Panc1 (cell line): Measurements from ENCODE around the gene CELF2. TPM values are rescaled to one million over a fixed set of nuclear protein-coding genes. Genes with fewer than 3 reads are reported as not detected.

Source experiments
- ATAC-seq: fragments of 200-7000 bp; cut with Tn5 transposase; 2 replicates; pipeline ENCODE4 v1.9.1; 2020; ENCODE audit warnings: mild to moderate bottlenecking, moderate library complexity
- BruUV-seq: library from RNA; stranded (reverse); fragments of 400-500 nt; replicated peaks from 2 replicates; lab custom pipeline; 2021; lab: Mats Ljungman, UMichigan
- CTCF ChIA-PET: fragments of 300-600 bp; sonication (Branson Sonifier 250); formaldehyde crosslinking; loops from one replicate; lab custom pipeline; 2022; ENCODE audit warnings: antibody characterized with exemption; lab: Charles Lee
- POLR2A ChIA-PET: fragments of 300-600 bp; sonication (Branson Sonifier 250); formaldehyde crosslinking; loops from one replicate; lab custom pipeline; 2022; ENCODE audit warnings: antibody characterized with exemption; lab: Charles Lee
- DNase-seq: peaks from one replicate; pipeline ENCODE4 v3.0.0-alpha.2; 2010; ENCODE audit warnings: low read depth, low spot score
- H3K27ac ChIP-seq: 2 replicates; pipeline ENCODE4 v1.5.1; 2011; ENCODE audit warnings: mild to moderate bottlenecking, low read length, inconsistent platforms
- H3K27me3 ChIP-seq: fragments of 200-500 bp; sonication (Bioruptor generic); 2 replicates; pipeline ENCODE4 v1.6.0; 2014; ENCODE audit warnings: low read length, inconsistent platforms; ENCODE audit not compliant: control insufficient read depth, insufficient read depth
- H3K36me3 ChIP-seq: fragments of 200-500 bp; sonication (Bioruptor generic); 2 replicates; pipeline ENCODE4 v1.5.1; 2014; ENCODE audit warnings: inconsistent platforms, mild to moderate bottlenecking, low read length, moderate library complexity; ENCODE audit not compliant: control insufficient read depth, insufficient read depth
- H3K4me1 ChIP-seq: 2 replicates; pipeline ENCODE4 v1.5.1; 2011; ENCODE audit warnings: inconsistent platforms, mild to moderate bottlenecking, low read length, moderate library complexity; ENCODE audit not compliant: control insufficient read depth, insufficient read depth
- H3K4me3 ChIP-seq, 2 experiments: 2 replicates each; pipeline ENCODE4 v1.5.1; 2011 to 2012; ENCODE audit warnings: low read depth in 2 of 2, low read length in 2 of 2, mild to moderate bottlenecking in 2 of 2, inconsistent platforms in 1 of 2, moderate library complexity in 1 of 2
- H3K9me3 ChIP-seq: fragments of 200-500 bp; sonication (Bioruptor generic); 2 replicates; pipeline ENCODE4 v1.5.1; 2014; ENCODE audit warnings: low read depth, mild to moderate bottlenecking, inconsistent platforms, low read length, moderate library complexity; ENCODE audit not compliant: control insufficient read depth, insufficient read depth
- POLR2AphosphoS5 ChIP-seq: IDR thresholded peaks from 2 replicates; pipeline ENCODE4 v1.6.1; 2012; ENCODE audit warnings: mild to moderate bottlenecking, low read depth, low read length, moderate library complexity
- SIN3A ChIP-seq: IDR thresholded peaks from 2 replicates; pipeline ENCODE4 v1.6.1; 2012; ENCODE audit warnings: low read depth, mild to moderate bottlenecking, low read length, moderate library complexity, borderline replicate concordance; ENCODE audit not compliant: insufficient read depth
- TCF7L2 ChIP-seq: IDR thresholded peaks from 2 replicates; pipeline ENCODE4 v1.6.1; 2011; ENCODE audit warnings: mild to moderate bottlenecking, low read depth, low read length, inconsistent platforms
- in situ Hi-C: cut with HindIII; loops from 2 replicates; pipeline ENCODE4 v1.10.0; 2016; ENCODE audit warnings: low sequenced_read_pairs, low pct_unique_long_range_greater_than_20kb
- intact Hi-C: fragments of 100-400 bp; cut with micrococcal nuclease; formaldehyde crosslinking; loops from one replicate; pipeline ENCODE4 v1.10.0; 2022; ENCODE audit not compliant: unreplicated experiment
- total RNA-seq: library from RNA; stranded (reverse); gene quantifications from one replicate; pipeline ENCODE4 v1.2.1, GENCODE V29; 2021; ENCODE audit not compliant: unreplicated experiment
- TF ChIP-seq, protein P1 (sequence below): fragments of 450-650 bp; IDR thresholded peaks from 2 replicates; pipeline ENCODE4 v1.5.1; 2017; ENCODE audit warnings: mild to moderate bottlenecking
- TF ChIP-seq, protein P2 (sequence below), 2 experiments: IDR thresholded peaks; 2 replicates each; pipeline ENCODE4 v1.6.1; 2011 to 2012; ENCODE audit warnings: low read depth in 2 of 2, control low read depth in 1 of 2, low read length in 1 of 2, mild to moderate bottlenecking in 1 of 2, moderate library complexity in 1 of 2; ENCODE audit not compliant: insufficient read depth in 1 of 2

The CELF2 gene
- total RNA-seq, 1 experiment from 2014 or later = 0.44 TPM

DNA sequence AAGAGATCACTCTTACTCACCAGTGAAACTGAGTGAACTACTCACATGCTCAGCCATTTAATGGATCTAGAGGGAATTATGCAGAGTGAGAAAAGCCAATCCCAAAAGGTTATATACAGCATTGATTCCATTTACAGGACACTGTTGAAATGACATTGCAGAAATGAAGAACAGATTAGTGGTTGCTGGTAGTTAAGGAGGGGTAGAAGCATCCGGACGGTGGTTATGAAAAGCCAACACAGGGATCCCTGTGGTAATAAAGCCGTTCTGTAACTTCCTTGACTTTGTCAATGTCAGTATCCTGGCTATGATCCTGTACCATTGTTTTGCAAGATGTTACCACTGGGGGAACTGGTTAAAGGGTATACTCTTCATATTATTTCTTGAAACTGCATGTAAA is 340.3 kb downstream of the CELF2 start:
- H3K36me3 ChIP-seq = no peaks in the 10 kb centered on the region
- no peaks in the 10 kb centered on the region for H3K9me3 ChIP-seq
- H3K4me1 ChIP-seq = no peaks in the 10 kb centered on the region
- no peak for DNase-seq
- H3K4me3 ChIP-seq = no peak overlapping the region
- no peaks in the 10 kb centered on the region for H3K27me3 ChIP-seq
- in situ Hi-C loops (no loop called here), intact Hi-C loops (no loop called here)
- H3K27ac ChIP-seq = no peak overlapping the region
- POLR2A ChIA-PET = no interaction called here
- ATAC-seq = no peak
- no TSS peak for BruUV-seq
- TF ChIP-seq POLR2AphosphoS5 (no peak), TCF7L2 (no peak), SIN3A (no peak)
- TF ChIP-seq, protein P1, sequence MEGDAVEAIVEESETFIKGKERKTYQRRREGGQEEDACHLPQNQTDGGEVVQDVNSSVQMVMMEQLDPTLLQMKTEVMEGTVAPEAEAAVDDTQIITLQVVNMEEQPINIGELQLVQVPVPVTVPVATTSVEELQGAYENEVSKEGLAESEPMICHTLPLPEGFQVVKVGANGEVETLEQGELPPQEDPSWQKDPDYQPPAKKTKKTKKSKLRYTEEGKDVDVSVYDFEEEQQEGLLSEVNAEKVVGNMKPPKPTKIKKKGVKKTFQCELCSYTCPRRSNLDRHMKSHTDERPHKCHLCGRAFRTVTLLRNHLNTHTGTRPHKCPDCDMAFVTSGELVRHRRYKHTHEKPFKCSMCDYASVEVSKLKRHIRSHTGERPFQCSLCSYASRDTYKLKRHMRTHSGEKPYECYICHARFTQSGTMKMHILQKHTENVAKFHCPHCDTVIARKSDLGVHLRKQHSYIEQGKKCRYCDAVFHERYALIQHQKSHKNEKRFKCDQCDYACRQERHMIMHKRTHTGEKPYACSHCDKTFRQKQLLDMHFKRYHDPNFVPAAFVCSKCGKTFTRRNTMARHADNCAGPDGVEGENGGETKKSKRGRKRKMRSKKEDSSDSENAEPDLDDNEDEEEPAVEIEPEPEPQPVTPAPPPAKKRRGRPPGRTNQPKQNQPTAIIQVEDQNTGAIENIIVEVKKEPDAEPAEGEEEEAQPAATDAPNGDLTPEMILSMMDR = no peak
- TF ChIP-seq, protein P2, sequence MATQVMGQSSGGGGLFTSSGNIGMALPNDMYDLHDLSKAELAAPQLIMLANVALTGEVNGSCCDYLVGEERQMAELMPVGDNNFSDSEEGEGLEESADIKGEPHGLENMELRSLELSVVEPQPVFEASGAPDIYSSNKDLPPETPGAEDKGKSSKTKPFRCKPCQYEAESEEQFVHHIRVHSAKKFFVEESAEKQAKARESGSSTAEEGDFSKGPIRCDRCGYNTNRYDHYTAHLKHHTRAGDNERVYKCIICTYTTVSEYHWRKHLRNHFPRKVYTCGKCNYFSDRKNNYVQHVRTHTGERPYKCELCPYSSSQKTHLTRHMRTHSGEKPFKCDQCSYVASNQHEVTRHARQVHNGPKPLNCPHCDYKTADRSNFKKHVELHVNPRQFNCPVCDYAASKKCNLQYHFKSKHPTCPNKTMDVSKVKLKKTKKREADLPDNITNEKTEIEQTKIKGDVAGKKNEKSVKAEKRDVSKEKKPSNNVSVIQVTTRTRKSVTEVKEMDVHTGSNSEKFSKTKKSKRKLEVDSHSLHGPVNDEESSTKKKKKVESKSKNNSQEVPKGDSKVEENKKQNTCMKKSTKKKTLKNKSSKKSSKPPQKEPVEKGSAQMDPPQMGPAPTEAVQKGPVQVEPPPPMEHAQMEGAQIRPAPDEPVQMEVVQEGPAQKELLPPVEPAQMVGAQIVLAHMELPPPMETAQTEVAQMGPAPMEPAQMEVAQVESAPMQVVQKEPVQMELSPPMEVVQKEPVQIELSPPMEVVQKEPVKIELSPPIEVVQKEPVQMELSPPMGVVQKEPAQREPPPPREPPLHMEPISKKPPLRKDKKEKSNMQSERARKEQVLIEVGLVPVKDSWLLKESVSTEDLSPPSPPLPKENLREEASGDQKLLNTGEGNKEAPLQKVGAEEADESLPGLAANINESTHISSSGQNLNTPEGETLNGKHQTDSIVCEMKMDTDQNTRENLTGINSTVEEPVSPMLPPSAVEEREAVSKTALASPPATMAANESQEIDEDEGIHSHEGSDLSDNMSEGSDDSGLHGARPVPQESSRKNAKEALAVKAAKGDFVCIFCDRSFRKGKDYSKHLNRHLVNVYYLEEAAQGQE (IDR thresholded peaks at IDR 0.05; ENCODE audit: insufficient read depth in 1 of 2, low read depth in 2 of 2, low read length in 1 of 2) = no peak
- CTCF ChIA-PET = no interaction called here

DNA sequence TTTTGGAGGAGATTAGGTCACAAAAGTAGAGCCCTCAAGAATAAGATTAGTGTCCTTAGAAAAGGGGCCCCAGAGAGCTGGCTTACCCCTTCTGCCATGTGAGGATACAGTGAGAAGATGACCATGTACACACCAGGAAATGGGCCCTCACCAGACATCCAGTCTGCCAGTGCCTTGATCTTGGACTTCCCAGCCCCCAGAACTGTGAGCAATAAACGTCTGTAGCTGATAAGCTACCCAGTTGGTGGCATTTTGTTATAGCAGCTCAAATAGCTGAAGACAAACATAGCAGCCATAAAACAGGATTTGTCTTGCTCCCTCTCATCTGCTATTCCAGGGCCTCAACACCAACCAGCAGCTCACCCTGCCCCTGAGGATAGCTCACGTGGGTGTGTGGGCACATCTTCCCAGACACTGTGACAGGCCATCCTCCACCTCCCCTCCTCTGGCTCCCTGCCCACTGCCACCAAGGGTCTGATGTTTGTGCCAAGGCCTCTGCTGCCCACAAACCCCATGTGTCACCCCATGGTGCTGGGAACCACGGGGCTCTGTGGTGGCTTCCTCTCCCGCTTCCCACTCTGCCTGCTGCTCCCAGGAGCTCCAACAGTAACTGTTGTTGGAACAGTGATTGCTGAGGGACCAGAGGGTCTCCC is 341.4 kb downstream of the CELF2 start:
- POLR2A ChIA-PET = no interaction called here
- BruUV-seq = no TSS peak
- ATAC-seq (no peak), DNase-seq (no peak)
- CTCF ChIA-PET = no interaction called here
- Histone ChIP-seq H3K4me3 (no peak overlapping the region), H3K9me3 (no peaks in the 10 kb centered on the region), H3K27ac (no peak overlapping the region), H3K4me1 (no peaks in the 10 kb centered on the region), H3K27me3 (no peaks in the 10 kb centered on the region), H3K36me3 (no peaks in the 10 kb centered on the region)
- in situ Hi-C loops = no loop called here
- intact Hi-C loops = no loop called here
- TF ChIP-seq TCF7L2 = no peak
- TF ChIP-seq, protein P1 = no peak
- TF ChIP-seq POLR2AphosphoS5 = no peak
- TF ChIP-seq, protein P2 (IDR thresholded peaks at IDR 0.05; ENCODE audit: insufficient read depth in 1 of 2, low read depth in 2 of 2, low read length in 1 of 2) = no peak
- no peak for TF ChIP-seq SIN3A
